GM18870 (cell line): ENCODE data around the gene PLCL1.
"Not testable (repeated sequence)": the region's sequence is repeated elsewhere in the genome, so short reads cannot be mapped to it uniquely, and the experiment has no call there.

Experiments used
- ATAC-seq: cut with Tn5 transposase; IDR thresholded peaks from one replicate; pipeline ENCODE4 v1.9.1; 2021; ENCODE audit warnings: moderate library complexity; ENCODE audit not compliant: unreplicated experiment

Gene PLCL1

GRCh38 chr2:198161151-198161550 is 356.8 kb downstream of the PLCL1 start:
- no peak for ATAC-seq

- ATAC-seq, result no peak
These were observed 357.9 kb downstream of the PLCL1 start for GRCh38 chr2:198162276-198162675.

- ATAC-seq, result no peak
These were observed 360.4 kb downstream of the PLCL1 start for GRCh38 chr2:198164843-198165242.

- no peak for ATAC-seq
These were observed 360.9 kb downstream of the PLCL1 start for GRCh38 chr2:198165289-198165688.

GRCh38 chr2:198167346-198167745 is 363.0 kb downstream of the PLCL1 start:
- ATAC-seq, result no peak

GRCh38 chr2:198168651-198169050 is 364.3 kb downstream of the PLCL1 start:
- no peak for ATAC-seq

GRCh38 chr2:198173242-198173641 is 368.8 kb downstream of the PLCL1 start:
- ATAC-seq, result no peak

- ATAC-seq, result no peak
These were observed 369.5 kb downstream of the PLCL1 start for GRCh38 chr2:198173864-198174263.

- no peak for ATAC-seq
These were observed 370.9 kb downstream of the PLCL1 start for GRCh38 chr2:198175271-198175670.

GRCh38 chr2:198177040-198177439 is 372.6 kb downstream of the PLCL1 start:
- ATAC-seq, result no peak

GRCh38 chr2:198178766-198179165 is 374.4 kb downstream of the PLCL1 start:
- ATAC-seq, result no peak

GRCh38 chr2:198186257-198186656 is 381.9 kb downstream of the PLCL1 start:
- ATAC-seq, result no peak

GRCh38 chr2:198187841-198188240 is 383.4 kb downstream of the PLCL1 start:
- no peak for ATAC-seq

- no peak for ATAC-seq
These were observed 384.6 kb downstream of the PLCL1 start for GRCh38 chr2:198188982-198189381.

GRCh38 chr2:198191651-198192050 is 387.3 kb downstream of the PLCL1 start:
- no peak for ATAC-seq

GRCh38 chr2:198196556-198196955 is 392.2 kb downstream of the PLCL1 start:
- ATAC-seq, result not testable (repeated sequence)
